Measurements from ENCODE around the gene CFAP54.
A peak's percentile ranks its signal among the peaks of the same experiment; 100 is the strongest.

The CFAP54 gene

GRCh38 chr12:96906849-96907670 lies 417.7 kb downstream of the CFAP54 start, which contains the start of gene NEDD1 (continued):
- TF ChIP-seq YY2 (tag by site-specific recombination; IDR thresholded peaks at IDR 0.05) (no peak), KLF1 (tag by site-specific recombination; IDR thresholded peaks at IDR 0.05) (0 out of 2 replicates have a peak, but pooled peaks have one; percentile 31), ZNF133 (tag by site-specific recombination; IDR thresholded peaks at IDR 0.05) (no peak), FEZF1 (tag by site-specific recombination; IDR thresholded peaks at IDR 0.05) (no peak), ZNF521 (tag by site-specific recombination; IDR thresholded peaks at IDR 0.05) (no peak), GLI2 (tag by site-specific recombination; IDR thresholded peaks at IDR 0.05; ENCODE audit: borderline replicate concordance, low read depth) (no peak), ZNF580 (tag by site-specific recombination; IDR thresholded peaks at IDR 0.05) (peak; percentile 49; the same call in 1 of the 2 replicates), ZNF335 (tag by site-specific recombination; conservative IDR thresholded peaks at IDR 0.05) (peak; percentile 77), ZNF548 (tag by site-specific recombination; IDR thresholded peaks at IDR 0.05) (no peak), ZNF274 (IDR thresholded peaks at IDR 0.05; ENCODE audit: low read length) (no peak), ZNF274 (tag by site-specific recombination; IDR thresholded peaks at IDR 0.05; ENCODE audit: borderline replicate concordance) (no peak), SP7 (tag by site-specific recombination; IDR thresholded peaks at IDR 0.05) (peak; percentile 66), ZNF155 (tag by site-specific recombination; IDR thresholded peaks at IDR 0.05) (no peak), RBAK (tag by site-specific recombination; IDR thresholded peaks at IDR 0.05) (no peak), ZNF776 (tag by site-specific recombination; IDR thresholded peaks at IDR 0.05; ENCODE audit: borderline replicate concordance) (no peak), ZNF248 (tag by site-specific recombination; IDR thresholded peaks at IDR 0.05) (no peak), ZBTB17 (tag by site-specific recombination; IDR thresholded peaks at IDR 0.05) (0 out of 2 replicates have a peak, but pooled peaks have one; percentile 34), KLF7 (tag by site-specific recombination; IDR thresholded peaks at IDR 0.05; ENCODE audit: borderline replicate concordance) (no peak), ZBTB49 (tag by site-specific recombination; IDR thresholded peaks at IDR 0.05; ENCODE audit: low read depth) (no peak), GLIS2 (tag by site-specific recombination; IDR thresholded peaks at IDR 0.05) (peak; percentile 51; the same call in 1 of the 2 replicates), ZNF19 (tag by site-specific recombination; IDR thresholded peaks at IDR 0.05; ENCODE audit: low read depth) (no peak), TRIM28 (IDR thresholded peaks at IDR 0.05; ENCODE audit: borderline replicate concordance, low read length) (no peak), ZNF544 (tag by site-specific recombination; IDR thresholded peaks at IDR 0.05) (no peak), GLI4 (tag by site-specific recombination; IDR thresholded peaks at IDR 0.05) (no peak), BCL11B (tag by site-specific recombination; IDR thresholded peaks at IDR 0.05; ENCODE audit: low read depth) (peak; percentile 62; the same call in 1 of the 2 replicates), ZBTB44 (tag by site-specific recombination; IDR thresholded peaks at IDR 0.05) (0 out of 2 replicates have a peak, but pooled peaks have one; percentile 27), PRDM4 (tag by site-specific recombination; IDR thresholded peaks at IDR 0.05) (no peak), ZNF792 (tag by site-specific recombination; IDR thresholded peaks at IDR 0.05) (no peak), ZNF600 (tag by site-specific recombination; IDR thresholded peaks at IDR 0.05) (no peak), ZIC2 (tag by site-specific recombination; IDR thresholded peaks at IDR 0.05) (peak; percentile 71), OVOL3 (tag by site-specific recombination; IDR thresholded peaks at IDR 0.05) (no peak), KLF9 (tag by site-specific recombination; IDR thresholded peaks at IDR 0.05; ENCODE audit: low read depth) (0 out of 2 replicates have a peak, but pooled peaks have one; percentile 24)
- TF ChIP-seq, protein P1, sequence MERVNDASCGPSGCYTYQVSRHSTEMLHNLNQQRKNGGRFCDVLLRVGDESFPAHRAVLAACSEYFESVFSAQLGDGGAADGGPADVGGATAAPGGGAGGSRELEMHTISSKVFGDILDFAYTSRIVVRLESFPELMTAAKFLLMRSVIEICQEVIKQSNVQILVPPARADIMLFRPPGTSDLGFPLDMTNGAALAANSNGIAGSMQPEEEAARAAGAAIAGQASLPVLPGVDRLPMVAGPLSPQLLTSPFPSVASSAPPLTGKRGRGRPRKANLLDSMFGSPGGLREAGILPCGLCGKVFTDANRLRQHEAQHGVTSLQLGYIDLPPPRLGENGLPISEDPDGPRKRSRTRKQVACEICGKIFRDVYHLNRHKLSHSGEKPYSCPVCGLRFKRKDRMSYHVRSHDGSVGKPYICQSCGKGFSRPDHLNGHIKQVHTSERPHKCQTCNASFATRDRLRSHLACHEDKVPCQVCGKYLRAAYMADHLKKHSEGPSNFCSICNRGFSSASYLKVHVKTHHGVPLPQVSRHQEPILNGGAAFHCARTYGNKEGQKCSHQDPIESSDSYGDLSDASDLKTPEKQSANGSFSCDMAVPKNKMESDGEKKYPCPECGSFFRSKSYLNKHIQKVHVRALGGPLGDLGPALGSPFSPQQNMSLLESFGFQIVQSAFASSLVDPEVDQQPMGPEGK (tag by site-specific recombination; IDR thresholded peaks at IDR 0.05): peak; percentile 62
